ENCODE measurements around the gene GBA2.

DNA sequence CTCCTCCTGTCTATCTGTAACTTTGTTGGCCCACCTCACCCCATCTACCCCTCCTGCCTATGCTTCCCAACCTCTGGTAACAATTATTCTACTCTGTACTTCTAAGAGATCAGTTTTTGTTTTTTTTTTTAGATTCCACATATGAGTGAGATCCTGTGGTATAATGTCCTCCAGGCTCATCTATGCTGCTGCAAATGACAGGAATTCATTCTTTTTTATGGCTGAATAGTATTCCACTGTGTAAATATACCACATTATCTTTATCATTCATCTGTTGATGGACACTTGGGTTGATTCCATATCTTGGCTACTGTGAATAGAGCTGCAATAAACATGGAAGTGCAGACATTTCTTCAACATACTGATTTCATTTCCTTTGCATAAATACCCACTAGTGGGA is 34.4 kb upstream of the GBA2 start:
- TF ChIP-seq, protein P1, sequence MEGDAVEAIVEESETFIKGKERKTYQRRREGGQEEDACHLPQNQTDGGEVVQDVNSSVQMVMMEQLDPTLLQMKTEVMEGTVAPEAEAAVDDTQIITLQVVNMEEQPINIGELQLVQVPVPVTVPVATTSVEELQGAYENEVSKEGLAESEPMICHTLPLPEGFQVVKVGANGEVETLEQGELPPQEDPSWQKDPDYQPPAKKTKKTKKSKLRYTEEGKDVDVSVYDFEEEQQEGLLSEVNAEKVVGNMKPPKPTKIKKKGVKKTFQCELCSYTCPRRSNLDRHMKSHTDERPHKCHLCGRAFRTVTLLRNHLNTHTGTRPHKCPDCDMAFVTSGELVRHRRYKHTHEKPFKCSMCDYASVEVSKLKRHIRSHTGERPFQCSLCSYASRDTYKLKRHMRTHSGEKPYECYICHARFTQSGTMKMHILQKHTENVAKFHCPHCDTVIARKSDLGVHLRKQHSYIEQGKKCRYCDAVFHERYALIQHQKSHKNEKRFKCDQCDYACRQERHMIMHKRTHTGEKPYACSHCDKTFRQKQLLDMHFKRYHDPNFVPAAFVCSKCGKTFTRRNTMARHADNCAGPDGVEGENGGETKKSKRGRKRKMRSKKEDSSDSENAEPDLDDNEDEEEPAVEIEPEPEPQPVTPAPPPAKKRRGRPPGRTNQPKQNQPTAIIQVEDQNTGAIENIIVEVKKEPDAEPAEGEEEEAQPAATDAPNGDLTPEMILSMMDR (IDR thresholded peaks at IDR 0.05), result no peak
- TF ChIP-seq POLR2AphosphoS5 (IDR thresholded peaks at IDR 0.05) (no peak), POLR2A (IDR thresholded peaks at IDR 0.05) (no peak)

All from prostate gland (tissue), 2 donors.